PC-3 (cell line): ENCODE results near the gene CPEB1.

Source experiments
- CTCF ChIP-seq: fragments of 300-600 bp; sonication (generic); conservative IDR thresholded peaks from 2 replicates; pipeline ENCODE4 v1.5.1; 2017; ENCODE audit warnings: antibody characterized with exemption, low read depth, mild to moderate bottlenecking, low read length
- EZH2 ChIP-seq: fragments of 300-600 bp; sonication (generic); IDR thresholded peaks from one replicate; pipeline ENCODE4 v1.6.1; 2017; ENCODE audit warnings: antibody characterized with exemption, mild to moderate bottlenecking, low read length; ENCODE audit not compliant: unreplicated experiment
- EZH2phosphoT487 ChIP-seq: fragments of 300-600 bp; sonication (generic); IDR thresholded peaks from 2 replicates; pipeline ENCODE4 v1.6.1; 2018; ENCODE audit warnings: mild to moderate bottlenecking, antibody characterized with exemption, low read length, borderline replicate concordance

GRCh38 chr15:82643992-82644391 is 3.2 kb downstream of the CPEB1 start:
- TF ChIP-seq EZH2phosphoT487 (no peak), CTCF (no peak), EZH2 (no peak)
